Measurements from ENCODE around the gene ENAH. TPM values are rescaled to one million over a fixed set of nuclear protein-coding genes. Genes with fewer than 3 reads are reported as not detected.

Gene ENAH
- total RNA-seq, 1 experiment from 2014 or later: 285 TPM

DNA sequence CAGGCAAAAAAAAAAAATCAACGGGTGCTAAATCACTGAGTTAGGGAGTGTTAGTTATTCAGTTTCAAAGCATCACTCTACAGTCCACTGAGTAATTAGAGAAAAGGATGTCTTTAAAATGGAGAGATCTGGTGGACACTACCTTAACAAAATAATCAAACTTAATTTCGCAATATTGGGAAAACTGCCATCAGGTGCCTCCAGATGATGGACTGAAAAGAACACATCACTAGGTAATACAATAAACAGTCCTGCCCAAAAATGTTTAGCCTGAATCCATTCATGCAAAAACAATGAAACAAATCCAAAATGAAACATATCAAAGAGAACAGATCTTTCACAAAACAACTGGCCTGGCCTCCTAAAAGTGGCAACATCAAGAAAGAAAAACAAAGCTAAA, 54.1 kb downstream of the ENAH start:
- H3K79me2 ChIP-seq (ENCODE audit: insufficient read depth, low read length): peaks cover 39% of the 10 kb centered on the region
- no peaks in the 10 kb centered on the region for H4K20me1 ChIP-seq (ENCODE audit: control insufficient read depth, insufficient read depth, insufficient read length)

More for the DNA sequence above, 54.1 kb downstream of the ENAH start:
- WGBS (ENCODE audit: extremely low coverage, insufficient read length, low lambda C conversion rate): no CpG with 5 or more reads among the region's 2 CpGs
- no peak overlapping the region for H3K4me2 ChIP-seq (ENCODE audit: insufficient read depth, insufficient read length, low read length)
- H3T11ph ChIP-seq (ENCODE audit: low read length): no peak overlapping the region
- H3K27me3 Mint-ChIP-seq (ENCODE audit: low read depth): no peaks in the 10 kb centered on the region
- H3K56ac ChIP-seq (ENCODE audit: insufficient read length, low read depth, low read length): no peak overlapping the region
- no peak overlapping the region for H3K23ac ChIP-seq (ENCODE audit: insufficient read length, low read depth, low read length)
- H3K27ac ChIP-seq (ENCODE audit: insufficient read length, low read depth, low read length): no peak overlapping the region
- H3K23me2 ChIP-seq (ENCODE audit: insufficient read length, low read depth, low read length, poor library complexity, severe bottlenecking): no peaks in the 10 kb centered on the region
- peaks cover 16% of the 10 kb centered on the region for H3K79me1 ChIP-seq (ENCODE audit: insufficient read depth, low read depth, low read length, poor library complexity, severe bottlenecking)
- no peak overlapping the region for H3K9ac ChIP-seq (ENCODE audit: extremely low read depth, insufficient read length, low read length)
- no peak overlapping the region for H4K5ac ChIP-seq (ENCODE audit: insufficient read length, low read depth, low read length)
- H3K9me3 Mint-ChIP-seq: peaks cover 11 to 15% of the 10 kb centered on the region in 2 experiments
- TF ChIP-seq, protein P1, sequence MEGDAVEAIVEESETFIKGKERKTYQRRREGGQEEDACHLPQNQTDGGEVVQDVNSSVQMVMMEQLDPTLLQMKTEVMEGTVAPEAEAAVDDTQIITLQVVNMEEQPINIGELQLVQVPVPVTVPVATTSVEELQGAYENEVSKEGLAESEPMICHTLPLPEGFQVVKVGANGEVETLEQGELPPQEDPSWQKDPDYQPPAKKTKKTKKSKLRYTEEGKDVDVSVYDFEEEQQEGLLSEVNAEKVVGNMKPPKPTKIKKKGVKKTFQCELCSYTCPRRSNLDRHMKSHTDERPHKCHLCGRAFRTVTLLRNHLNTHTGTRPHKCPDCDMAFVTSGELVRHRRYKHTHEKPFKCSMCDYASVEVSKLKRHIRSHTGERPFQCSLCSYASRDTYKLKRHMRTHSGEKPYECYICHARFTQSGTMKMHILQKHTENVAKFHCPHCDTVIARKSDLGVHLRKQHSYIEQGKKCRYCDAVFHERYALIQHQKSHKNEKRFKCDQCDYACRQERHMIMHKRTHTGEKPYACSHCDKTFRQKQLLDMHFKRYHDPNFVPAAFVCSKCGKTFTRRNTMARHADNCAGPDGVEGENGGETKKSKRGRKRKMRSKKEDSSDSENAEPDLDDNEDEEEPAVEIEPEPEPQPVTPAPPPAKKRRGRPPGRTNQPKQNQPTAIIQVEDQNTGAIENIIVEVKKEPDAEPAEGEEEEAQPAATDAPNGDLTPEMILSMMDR (conservative IDR thresholded peaks at IDR 0.05): no peak
- no peak overlapping the region for H2AK5ac ChIP-seq (ENCODE audit: insufficient read length, low read length)
- H2BK120ac ChIP-seq (ENCODE audit: low read depth, low read length, poor library complexity, severe bottlenecking): no peak overlapping the region
- H3K4me3 Mint-ChIP-seq: no peak overlapping the region
- H3K4me1 Mint-ChIP-seq: peaks cover 11 to 28% of the 10 kb centered on the region in 2 experiments
- H3K4me1 ChIP-seq (ENCODE audit: insufficient read depth, low read length): no peaks in the 10 kb centered on the region; the same call in 1 of the 2 replicates
- H3K4ac ChIP-seq (ENCODE audit: low read depth, low read length): no peak overlapping the region
- H3K14ac ChIP-seq (ENCODE audit: insufficient read depth, low read length): no peak overlapping the region
- peak overlapping the region in 1 of 3 experiments; percentile 14; a peak in 1 of 7 replicates for H3K27ac Mint-ChIP-seq
- no peak overlapping the region for H2BK15ac ChIP-seq (ENCODE audit: low read depth, low read length)
- no peak overlapping the region for H3K18ac ChIP-seq (ENCODE audit: insufficient read length, low read depth, low read length)
- no peaks in the 10 kb centered on the region for H3K9me3 ChIP-seq (ENCODE audit: control insufficient read depth, low read depth, low read length)
- no peaks in the 10 kb centered on the region for H3K27me3 ChIP-seq (ENCODE audit: insufficient read depth, low read length)
- no peak overlapping the region for H2AFZ ChIP-seq (ENCODE audit: low read length)
- H2BK12ac ChIP-seq (ENCODE audit: insufficient read length, low read depth, low read length): no peak overlapping the region
- peaks cover 19 to 29% (median 22%) of the 10 kb centered on the region in 3 experiments for H3K36me3 Mint-ChIP-seq (ENCODE audit: insufficient read depth in 1 of 3, low read depth in 3 of 3)
- no peak for DNase-seq
- no peak overlapping the region for H2BK20ac ChIP-seq (ENCODE audit: low read depth, low read length, poor library complexity, severe bottlenecking)
- no peak overlapping the region for H4K91ac ChIP-seq (ENCODE audit: insufficient read length, low read depth, low read length)
- H2BK5ac ChIP-seq (ENCODE audit: insufficient read length, low read length): no peak overlapping the region
- no peak overlapping the region for H4K8ac ChIP-seq (replicated peaks; ENCODE audit: insufficient read length, low read depth, low read length)
